ENCODE measurements around the gene RYK.

DNA sequence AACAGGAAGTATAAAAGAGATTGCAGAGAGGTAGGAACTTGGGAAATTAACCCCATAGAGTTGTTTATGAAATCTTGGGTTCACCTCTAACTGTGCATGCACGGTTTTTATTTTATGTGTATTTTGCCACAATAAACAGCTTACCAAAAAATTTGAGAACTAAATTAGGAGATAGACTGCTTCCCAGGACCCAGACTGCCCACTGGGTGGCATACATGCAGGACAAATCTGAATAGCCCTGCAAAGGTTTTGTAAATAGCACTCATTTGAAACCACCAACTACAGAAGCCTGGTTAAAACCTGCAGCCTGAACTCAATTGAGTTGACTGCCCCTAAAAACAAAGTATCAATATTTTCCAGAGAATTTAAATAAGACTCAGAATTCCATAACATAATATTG lies 124.5 kb downstream of the RYK start:
- TF ChIP-seq, protein P1, sequence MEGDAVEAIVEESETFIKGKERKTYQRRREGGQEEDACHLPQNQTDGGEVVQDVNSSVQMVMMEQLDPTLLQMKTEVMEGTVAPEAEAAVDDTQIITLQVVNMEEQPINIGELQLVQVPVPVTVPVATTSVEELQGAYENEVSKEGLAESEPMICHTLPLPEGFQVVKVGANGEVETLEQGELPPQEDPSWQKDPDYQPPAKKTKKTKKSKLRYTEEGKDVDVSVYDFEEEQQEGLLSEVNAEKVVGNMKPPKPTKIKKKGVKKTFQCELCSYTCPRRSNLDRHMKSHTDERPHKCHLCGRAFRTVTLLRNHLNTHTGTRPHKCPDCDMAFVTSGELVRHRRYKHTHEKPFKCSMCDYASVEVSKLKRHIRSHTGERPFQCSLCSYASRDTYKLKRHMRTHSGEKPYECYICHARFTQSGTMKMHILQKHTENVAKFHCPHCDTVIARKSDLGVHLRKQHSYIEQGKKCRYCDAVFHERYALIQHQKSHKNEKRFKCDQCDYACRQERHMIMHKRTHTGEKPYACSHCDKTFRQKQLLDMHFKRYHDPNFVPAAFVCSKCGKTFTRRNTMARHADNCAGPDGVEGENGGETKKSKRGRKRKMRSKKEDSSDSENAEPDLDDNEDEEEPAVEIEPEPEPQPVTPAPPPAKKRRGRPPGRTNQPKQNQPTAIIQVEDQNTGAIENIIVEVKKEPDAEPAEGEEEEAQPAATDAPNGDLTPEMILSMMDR (IDR thresholded peaks at IDR 0.05): peak in 1 of 4 donors; percentile 18
- no peak for TF ChIP-seq POLR2A (IDR thresholded peaks at IDR 0.05)
